HG03571 (cell line): ENCODE data around the gene RBM44.
"Not testable (repeated sequence)": the region's sequence is repeated elsewhere in the genome, so short reads cannot be mapped to it uniquely, and the experiment has no call there.

Source experiments
- ATAC-seq: cut with Tn5 transposase; IDR thresholded peaks from one replicate; pipeline ENCODE4 v1.9.1; 2021; ENCODE audit not compliant: unreplicated experiment

The RBM44 gene

GRCh38 chr2:237798236-237799059 is at the start of gene RBM44:
Gene RBM44 (plus strand): TSS chr2:237798779. CDS start chr2:237813610, 14,831 bp downstream.
- no peak for ATAC-seq

GRCh38 chr2:237749002-237749401 is 49.6 kb upstream of the RBM44 start:
- no peak for ATAC-seq

- ATAC-seq: no peak
Measured at GRCh38 chr2:237749961-237750360, 48.6 kb upstream of the RBM44 start.

GRCh38 chr2:237750441-237750840 is 48.1 kb upstream of the RBM44 start:
- not testable (repeated sequence) for ATAC-seq

GRCh38 chr2:237752761-237753165 is 45.8 kb upstream of the RBM44 start:
- ATAC-seq: peak; percentile 96

GRCh38 chr2:237754182-237754581 is 44.4 kb upstream of the RBM44 start:
- ATAC-seq: no peak

- ATAC-seq: no peak
Measured at GRCh38 chr2:237754626-237755248, 43.8 kb upstream of the RBM44 start.

- ATAC-seq: no peak
Measured at GRCh38 chr2:237757616-237758015, 41.0 kb upstream of the RBM44 start.

- no peak for ATAC-seq
Measured at GRCh38 chr2:237758185-237758584, 40.4 kb upstream of the RBM44 start.

GRCh38 chr2:237759176-237759575 is 39.4 kb upstream of the RBM44 start:
- ATAC-seq: no peak

- no peak for ATAC-seq
Measured at GRCh38 chr2:237760506-237761502, 37.8 kb upstream of the RBM44 start.

GRCh38 chr2:237762291-237763182 is 36.0 kb upstream of the RBM44 start:
- ATAC-seq: not testable (repeated sequence)

- no peak for ATAC-seq
Measured at GRCh38 chr2:237763812-237764211, 34.8 kb upstream of the RBM44 start.

- not testable (repeated sequence) for ATAC-seq
Measured at GRCh38 chr2:237765122-237765521, 33.5 kb upstream of the RBM44 start.

GRCh38 chr2:237765875-237766274 is 32.7 kb upstream of the RBM44 start:
- ATAC-seq: no peak

- ATAC-seq: no peak
Measured at GRCh38 chr2:237766340-237766739, 32.2 kb upstream of the RBM44 start.

GRCh38 chr2:237772513-237772912 is 26.1 kb upstream of the RBM44 start:
- no peak for ATAC-seq

GRCh38 chr2:237773826-237774225 is 24.8 kb upstream of the RBM44 start:
- ATAC-seq: no peak

GRCh38 chr2:237774811-237775553 is 23.6 kb upstream of the RBM44 start:
- no peak for ATAC-seq
